ENCODE data around the gene TAS2R30.
"Not testable (repeated sequence)": the region's sequence is repeated elsewhere in the genome, so short reads cannot be mapped to it uniquely, and the experiment has no call there.

The TAS2R30 gene

GRCh38 chr12:11111213-11111612, 23.2 kb downstream of the TAS2R30 start:
- DNase-seq, result not testable (repeated sequence)

- DNase-seq, result no peak
These were observed 25.6 kb downstream of the TAS2R30 start for GRCh38 chr12:11108862-11109261.

- DNase-seq, result no peak
These were observed 26.7 kb downstream of the TAS2R30 start for GRCh38 chr12:11107719-11108118.

GRCh38 chr12:11106288-11106687, 28.2 kb downstream of the TAS2R30 start:
- DNase-seq, result no peak

GRCh38 chr12:11105546-11105945, 28.9 kb downstream of the TAS2R30 start:
- DNase-seq, result no peak

- not testable (repeated sequence) for DNase-seq
These were observed 39.5 kb downstream of the TAS2R30 start for GRCh38 chr12:11094910-11095309.

- DNase-seq, result no peak
These were observed 42.3 kb downstream of the TAS2R30 start, which contains the start of gene TAS2R43 for GRCh38 chr12:11092128-11092527. TAS2R43 (minus strand) TSS chr12:11092313; CDS start chr12:11092229, 84 bp downstream.

GRCh38 chr12:11089246-11089645, 45.2 kb downstream of the TAS2R30 start:
- no peak for DNase-seq

- no peak for DNase-seq
These were observed 49.0 kb downstream of the TAS2R30 start for GRCh38 chr12:11085419-11085818.

Data from CD4-positive, alpha-beta T cell treated with Interleukin-10 for 1 hour (primary cell).